Activated gamma-delta T cell treated with Interleukin-2 at 50 U/mL for 16 hours (primary cell): ENCODE data around the gene SUSD3.
"Not testable (repeated sequence)": the region's sequence is repeated elsewhere in the genome, so short reads cannot be mapped to it uniquely, and the experiment has no call there.

ENCODE experiments used
- DNase-seq: peaks from one replicate; pipeline ENCODE4 v3.0.0-alpha.2; 2020

Gene SUSD3

DNA sequence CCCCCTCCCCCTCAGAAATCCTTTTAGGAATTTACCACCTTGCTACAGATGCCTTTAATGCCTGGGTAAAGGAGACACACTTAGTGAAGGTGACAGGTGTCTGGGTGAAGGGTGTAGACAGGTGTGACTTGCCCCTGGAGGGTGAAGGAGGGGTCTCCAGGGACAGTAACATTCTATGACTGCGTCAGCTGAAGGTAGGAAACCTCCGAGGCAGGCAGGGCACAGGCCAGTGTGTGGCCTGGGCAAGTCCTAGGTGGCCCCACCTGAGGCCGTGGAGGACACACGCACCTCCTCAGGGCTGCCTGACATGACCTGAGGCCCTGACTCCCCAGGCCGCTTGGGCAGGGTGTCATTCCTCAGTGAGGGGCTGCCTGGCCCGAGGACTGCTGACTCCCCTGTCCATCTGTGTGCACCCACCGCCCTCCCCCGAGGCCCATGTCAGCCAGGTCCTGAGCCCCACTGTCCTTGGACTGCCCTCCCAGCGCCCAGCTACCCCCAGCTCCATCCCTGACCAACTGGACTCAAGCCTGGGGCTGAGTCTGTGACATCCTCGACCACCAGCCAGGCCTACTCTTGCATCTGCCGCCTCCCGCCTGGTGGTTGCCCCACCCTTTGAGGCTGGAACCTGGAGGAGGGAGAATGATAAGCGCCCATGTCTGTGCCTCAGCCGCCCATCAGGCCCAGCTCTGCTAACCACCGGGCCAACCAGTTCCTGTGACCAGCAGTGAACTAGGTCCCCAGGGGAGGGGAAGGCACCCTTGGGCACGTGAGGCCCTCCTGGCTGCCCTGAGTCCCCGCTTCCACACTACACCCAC, 55.9 kb downstream of the SUSD3 start:
- DNase-seq, result no peak

DNA sequence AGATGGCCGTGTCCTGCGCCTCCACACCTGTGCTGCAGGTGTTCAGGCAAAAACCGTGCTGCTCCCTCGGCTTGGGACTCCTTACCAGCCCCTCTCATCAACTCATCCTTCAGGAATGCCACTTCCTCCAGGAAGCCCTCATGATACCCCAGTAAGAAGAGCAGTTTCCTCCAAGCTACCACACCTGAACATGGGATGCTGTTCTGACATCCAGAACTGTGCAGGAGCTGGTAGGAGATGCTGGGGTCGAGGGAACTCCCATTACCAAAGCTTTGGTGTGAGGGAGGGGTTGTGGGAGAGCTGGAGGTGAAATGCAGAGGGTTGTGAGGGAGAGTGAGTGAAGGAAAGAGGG, 56.5 kb downstream of the SUSD3 start:
- DNase-seq, result no peak

DNA sequence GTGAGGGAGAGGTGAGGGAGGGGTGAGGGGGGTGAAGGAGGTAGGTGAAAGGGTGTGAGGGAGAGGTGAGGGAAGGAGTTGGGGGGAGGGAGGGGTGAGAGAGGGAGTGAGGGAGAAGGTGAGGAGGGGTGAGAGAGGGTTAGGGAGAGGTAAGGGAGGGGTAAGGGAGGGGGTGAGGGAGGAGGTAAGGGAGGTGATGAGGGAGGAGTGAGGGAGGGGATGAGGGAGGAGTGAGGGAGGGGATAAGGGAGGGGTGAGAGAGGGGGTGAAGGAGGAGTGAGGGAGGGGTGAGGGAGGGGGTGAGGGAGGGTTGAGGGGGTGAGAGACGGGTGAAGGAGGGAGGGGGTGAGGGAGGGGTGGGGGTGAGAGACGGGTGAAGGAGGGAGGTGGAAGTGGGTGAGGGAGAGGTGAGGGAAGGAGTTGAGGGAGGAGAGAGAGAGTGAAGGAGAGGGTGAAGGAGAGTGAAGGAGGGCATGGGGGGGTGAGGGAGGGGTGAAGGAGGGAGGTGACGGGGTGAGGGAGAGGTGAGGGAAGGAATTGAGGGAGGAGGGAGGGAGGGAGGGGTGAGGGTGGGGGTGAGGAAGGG, 57.1 kb downstream of the SUSD3 start:
- no peak for DNase-seq

DNA sequence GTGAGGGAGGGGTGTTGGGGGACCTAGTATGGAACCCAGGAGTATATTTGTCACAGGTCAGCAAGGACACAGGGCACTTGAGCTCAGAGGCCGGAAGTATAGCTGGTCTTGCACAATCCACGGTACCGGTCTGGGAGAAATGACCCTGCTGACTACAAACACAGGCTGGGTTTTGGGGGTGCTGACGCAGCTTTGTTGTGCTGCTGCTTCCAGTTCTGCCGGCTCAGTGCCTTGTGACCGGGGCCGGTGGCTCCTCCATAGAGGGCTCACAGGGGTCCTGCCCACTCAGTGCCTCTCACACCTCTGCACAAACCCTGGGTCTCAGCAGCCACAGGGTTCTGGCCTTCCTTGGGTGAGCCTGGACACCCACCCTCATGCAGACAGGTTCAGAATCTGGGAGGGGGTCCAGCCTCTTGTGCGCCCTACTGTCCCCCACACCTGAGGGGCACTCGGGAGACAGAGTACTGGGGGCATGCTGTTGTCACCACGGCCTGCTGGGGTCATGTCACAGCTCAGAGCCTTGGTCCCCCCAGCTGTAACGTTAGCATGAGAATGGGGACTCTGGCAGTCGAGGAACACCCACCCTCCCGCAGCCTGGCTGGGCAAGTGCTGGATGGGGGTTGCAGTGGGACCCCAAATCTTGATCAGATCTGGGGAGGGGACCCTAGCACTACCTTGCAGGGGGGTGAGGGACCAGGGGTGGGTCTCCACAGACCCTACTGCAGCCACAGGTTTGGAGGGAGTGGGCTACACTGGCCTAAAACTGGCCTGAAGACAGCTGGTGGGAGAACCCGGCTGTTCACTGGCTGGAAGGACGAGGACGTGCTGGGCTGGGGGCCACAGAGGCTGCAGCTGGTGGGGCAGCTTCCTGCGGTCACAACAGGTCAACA, 57.8 kb downstream of the SUSD3 start:
- DNase-seq, result no peak

DNA sequence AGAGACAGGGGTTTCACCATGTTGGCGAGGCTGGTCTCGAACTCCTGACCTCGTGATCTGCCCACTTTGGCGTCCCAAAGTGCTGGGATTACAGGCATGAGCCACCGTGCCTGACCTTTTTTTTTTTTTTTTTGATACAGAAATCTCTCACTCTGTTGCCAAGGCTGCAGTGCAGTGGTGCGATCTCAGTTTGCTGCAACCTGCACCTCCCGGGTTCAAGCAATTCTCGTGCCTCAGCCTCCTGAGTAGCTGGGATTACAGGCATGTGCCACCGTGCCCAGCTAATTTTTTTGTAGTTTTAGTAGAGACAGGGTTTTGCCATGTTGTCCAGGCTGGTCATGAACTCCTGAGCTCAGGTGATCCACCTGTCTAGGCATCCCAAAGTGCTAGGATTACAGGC, 59.0 kb downstream of the SUSD3 start:
- DNase-seq, result not testable (repeated sequence)

DNA sequence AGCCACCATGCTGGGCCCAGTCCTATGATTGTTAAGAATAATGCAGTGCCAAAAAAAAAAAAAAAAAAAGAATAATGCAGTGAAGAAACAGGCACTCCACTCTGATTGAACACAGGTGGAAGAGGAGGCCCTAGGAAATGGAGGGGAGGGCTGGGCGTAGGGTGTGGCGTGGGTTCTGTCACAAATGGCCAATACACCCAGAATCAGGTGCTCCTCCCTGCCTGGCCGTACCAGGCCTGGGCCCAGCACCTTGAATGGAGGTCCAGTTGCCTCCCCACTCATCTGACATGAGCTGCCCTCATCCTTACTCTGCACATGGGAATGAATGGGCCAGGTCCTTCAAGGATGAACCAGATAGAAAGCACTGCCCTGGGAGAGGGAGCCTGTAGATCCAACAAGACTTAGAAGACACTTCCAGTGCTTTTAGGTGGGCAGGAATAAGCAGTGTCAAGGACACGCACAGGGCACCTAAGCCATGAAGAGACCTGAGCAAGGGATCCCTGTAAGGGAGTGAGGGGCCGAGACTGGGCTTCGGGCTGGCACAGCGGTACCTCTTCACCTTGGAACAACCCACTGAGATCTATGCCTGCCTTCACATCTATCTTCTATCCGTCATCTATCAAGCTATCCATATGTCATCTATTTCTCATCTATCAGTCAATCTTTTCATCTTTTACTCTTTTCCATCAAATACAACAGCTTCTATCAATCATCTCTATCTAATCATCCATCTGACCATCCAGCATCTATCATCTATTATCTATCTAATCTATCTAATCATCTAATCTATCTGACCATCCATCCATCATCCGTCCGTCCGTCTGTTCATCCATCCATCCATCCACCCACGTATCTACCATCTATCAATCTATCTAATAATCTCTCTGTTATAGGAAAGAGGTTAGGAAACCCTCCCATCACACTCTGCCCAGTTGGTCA, 59.7 kb downstream of the SUSD3 start:
- DNase-seq, result no peak

DNA sequence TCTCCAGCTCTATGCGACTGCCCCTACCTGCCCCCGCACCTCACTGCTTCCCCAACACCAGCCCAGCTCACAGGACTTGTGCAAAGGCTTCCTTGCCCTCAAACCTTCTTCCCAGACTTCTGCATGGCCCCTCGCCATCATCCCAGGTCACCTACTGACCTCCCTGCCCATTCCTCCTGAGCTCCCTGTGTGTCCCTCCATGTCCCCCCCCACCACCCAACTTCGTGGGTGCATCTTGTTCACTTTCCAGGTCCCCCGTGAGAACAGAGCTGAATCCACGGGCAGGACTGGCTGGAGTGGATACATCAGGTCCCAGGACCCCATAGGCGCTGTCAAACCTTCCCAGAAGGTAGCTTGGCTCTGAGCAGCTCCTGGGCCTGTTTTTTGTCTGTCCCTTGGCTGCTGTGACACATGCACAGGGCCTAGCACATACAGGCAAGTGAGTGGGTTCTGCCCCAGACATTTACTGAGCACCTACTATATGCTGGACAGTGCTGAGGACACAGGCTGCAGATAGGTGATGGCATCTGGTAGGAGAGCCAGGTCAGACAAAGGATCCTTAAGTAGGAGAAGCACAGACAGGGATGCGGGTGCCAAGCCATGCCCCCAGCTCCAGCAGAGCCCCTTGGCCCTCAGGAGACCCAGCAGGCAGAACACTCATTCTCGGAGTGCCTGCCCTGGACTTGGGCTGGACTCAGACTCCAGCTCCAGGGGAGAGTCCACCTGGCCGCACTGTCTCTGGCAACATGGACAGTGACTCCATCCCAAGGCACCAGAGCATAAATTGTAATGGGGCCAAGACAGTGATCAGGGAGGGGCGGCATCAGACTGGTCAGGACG, 60.6 kb downstream of the SUSD3 start:
- DNase-seq, result no peak

DNA sequence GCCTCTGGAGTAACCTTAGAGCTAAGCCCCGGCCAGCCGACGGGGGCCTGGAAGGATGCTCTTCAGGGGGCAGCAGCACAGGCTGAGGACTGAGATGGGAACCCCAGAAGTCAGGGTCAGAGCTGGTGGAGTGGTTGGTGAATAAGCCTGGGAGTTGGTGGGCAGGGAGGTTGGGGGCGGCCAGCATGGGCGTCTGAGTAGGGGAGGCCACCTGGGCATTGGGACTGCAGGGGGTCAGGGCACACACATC, 61.1 kb downstream of the SUSD3 start:
- DNase-seq, result no peak

DNA sequence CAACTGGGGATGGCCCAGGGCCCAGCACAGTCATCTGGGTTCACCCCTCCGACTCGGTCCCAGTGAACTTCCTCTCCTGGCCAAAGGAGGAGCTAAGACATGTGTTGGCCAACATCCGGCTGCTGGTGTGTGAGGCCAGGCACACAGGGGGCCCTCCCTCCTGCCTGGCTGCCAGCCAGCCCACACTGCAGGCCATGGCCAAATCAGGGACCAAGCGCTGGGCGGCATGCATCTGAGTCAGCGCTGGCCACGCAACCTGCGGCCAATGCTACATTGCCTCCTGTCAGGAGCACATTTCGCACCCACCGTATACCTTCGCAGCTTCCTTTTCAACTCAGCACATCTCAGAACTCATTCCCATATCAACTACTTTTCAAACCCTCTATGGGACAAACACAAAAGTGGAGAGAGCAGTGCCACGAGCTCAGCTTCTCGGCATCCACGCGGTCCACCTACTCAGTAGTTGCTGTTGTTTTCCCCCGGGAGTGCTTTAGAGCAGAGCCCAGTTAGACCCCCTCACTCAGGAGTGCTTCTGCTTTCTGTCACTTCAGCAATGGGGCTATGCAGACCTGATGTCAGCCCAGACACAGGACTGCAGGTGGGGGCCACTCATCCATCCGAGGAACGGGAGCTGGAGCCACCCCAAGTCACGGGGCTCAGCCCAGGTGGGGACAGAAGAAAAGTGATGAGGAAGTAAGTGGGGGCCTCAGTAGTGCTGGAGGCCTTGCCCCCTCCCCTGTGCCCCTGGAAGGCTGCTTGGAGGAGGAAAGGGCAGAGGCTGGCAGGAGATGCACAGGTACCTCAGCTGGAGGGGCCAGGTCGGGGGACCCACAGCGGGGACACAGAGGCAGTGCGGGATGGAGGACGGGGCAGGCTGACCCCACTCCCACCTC, 61.7 kb downstream of the SUSD3 start:
- DNase-seq, result no peak

DNA sequence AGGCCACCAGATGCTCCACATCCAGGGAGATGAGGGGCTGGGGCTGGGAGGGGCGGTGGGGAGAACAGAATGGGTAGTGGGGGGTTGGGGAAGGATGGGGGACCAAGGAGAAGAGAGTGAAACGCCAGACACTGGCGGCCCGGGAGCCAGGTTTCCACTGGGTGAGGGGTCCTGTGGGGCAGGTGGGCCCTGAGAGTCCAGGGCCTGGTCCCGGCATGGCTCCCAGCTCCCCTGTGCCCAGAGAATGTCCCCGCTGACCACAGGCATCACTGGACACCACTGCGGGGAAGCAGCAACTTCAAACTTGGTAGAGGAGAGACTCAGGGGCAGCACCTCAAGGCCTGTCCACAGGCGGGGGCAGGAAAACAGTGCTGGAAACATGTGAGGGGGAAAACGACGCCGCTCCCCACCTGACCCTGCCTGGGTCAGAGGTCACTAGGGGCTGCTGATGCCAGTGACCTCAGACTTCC, 62.4 kb downstream of the SUSD3 start:
- DNase-seq, result no peak

DNA sequence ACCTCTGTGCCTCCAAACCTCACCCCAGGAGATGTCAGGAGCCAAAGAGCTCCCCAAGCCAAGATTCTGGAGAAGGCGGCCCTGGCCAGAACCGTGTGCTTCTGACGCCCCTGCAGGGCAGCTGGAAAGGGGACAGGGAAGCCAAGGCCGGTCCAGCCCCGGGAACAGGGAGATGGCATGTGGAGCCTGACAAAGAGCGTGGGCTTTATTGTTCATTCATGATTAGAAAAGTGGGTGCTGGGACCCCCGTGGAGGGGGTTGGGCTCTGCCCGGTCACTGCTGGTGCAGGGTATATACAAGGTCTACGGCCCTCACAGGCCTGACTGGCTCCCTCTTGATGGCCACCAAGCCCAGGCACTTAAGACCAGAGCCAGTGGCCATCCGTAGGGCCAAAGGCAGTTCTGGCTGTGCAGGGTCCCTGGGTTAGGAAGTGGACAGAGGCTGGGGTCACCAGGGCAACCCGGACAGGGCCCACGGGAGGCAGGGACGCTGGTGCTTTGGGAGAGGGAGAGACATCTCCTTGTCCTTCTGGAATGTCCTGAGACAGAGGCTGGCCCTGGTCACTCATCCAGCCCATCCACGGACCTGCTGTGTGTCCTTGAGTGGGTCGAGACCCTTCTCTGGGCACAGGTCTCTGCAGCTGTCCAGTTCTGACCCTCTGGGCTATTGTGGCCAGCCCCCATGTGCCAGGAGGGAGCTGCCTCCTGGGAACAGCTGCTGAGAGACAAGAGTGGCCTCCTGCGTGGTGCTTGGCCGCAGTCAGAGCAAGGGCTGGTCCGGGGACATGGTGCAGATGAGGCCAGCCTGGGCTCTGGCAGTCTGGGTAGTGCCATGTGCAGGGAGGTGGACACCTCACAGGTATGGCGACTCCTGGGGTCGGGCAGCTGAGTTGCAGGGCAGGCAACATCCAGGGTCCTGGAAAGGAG, 63.1 kb downstream of the SUSD3 start:
- DNase-seq, result no peak

DNA sequence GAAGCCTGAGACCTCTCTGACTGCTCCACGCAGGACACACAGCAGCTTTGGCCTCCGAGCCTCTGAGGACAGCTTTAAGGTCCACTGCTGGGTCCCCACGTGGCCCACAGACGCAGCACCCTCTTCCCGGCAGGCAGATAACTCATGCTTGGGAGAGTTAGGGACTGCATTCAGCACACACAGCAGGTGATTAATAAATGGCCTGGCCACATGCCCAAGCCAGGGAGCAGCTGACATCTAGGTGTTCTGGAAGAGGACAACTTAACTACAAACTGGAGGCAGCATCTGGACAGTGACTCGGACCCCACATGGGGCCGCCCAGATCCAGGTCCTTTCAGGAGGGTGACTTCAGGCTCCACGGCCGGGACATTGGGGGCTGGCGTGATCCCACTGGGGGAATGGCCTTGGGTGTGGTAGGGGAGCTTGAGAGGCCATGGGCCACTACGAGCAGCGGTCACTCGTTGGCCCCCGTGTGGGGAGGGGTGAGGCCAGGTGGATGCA, 64.3 kb downstream of the SUSD3 start:
- no peak for DNase-seq

DNA sequence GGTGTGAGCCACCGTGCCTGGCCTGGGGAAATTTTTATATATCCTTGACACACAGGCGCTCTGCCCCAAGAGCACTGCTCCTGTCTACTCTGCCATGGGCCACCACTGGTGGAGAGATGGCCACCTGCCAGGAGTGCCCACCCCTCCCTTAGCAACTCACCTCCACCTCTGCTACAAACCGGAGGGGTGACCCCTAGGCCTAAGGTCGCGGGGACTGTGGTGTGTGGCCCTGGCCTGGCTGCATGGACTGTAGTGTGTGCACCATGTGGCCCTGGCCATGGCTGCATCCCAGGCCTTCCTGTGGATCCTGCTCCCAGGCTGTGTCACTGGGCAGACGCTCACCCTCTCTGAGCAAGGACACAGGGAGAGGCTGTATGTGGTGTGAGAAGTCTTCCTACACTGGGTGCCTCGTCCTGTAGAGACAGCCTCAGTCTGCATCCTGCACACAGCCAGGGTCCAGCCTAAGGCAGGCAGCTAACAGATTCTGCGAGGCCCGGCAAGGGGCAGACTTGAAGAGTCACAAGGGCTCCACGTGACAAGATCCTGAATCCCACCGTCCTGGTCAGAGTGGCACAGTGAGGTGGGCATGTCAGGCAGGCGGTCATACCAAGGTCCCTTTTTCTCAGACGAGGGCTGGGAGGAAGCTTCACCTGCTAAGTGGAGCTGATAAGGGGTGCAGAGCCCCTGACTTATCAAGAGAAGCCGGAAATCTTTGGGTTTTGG, 65.2 kb downstream of the SUSD3 start:
- no peak for DNase-seq

DNA sequence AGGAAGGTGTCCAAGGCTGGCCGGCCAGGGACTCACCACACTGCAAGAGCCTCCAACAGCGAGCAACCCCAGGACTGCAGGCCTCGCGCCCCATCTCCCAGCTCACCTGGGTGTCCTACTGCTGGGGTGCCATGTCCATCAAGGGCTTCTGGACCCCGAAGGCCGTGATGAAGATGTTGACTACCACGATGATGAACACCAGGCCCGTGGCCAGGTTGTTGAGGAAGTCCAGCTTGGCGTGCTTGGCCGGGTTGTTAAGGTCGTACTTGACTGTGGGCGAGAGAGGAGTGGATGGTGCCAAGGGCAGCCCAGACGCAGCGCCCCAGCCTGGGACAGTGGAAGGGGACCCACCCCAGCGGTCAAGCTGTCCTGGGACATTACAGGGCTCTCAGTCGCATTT, 66.3 kb downstream of the SUSD3 start:
- no peak for DNase-seq

DNA sequence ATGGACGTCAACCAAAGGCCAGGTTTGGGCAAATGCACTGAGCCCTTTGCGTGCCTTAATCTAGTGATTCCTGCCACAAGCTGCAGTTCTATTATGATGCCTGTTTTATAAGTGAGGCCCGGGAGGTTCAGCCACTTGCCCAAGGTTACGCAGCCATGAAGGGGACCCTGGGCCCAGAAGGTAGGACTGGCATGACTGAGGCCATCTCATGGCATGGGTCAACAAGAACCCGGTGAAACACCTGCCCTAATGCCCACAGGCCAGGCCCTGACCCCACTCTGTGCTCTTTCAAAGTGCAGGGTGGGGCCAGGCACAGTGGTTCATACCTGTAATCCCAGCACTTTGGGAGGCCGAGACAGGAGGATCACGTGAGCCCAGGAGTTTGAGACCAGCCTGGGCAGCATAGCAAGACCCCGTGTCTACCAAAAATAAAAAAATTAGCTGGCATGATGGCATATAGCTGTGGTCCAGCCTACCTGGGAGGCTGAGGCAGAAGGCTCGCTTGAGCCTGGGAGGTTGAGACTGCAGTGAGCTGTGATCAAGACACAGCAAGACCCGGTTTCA, 66.9 kb downstream of the SUSD3 start:
- DNase-seq, result no peak

DNA sequence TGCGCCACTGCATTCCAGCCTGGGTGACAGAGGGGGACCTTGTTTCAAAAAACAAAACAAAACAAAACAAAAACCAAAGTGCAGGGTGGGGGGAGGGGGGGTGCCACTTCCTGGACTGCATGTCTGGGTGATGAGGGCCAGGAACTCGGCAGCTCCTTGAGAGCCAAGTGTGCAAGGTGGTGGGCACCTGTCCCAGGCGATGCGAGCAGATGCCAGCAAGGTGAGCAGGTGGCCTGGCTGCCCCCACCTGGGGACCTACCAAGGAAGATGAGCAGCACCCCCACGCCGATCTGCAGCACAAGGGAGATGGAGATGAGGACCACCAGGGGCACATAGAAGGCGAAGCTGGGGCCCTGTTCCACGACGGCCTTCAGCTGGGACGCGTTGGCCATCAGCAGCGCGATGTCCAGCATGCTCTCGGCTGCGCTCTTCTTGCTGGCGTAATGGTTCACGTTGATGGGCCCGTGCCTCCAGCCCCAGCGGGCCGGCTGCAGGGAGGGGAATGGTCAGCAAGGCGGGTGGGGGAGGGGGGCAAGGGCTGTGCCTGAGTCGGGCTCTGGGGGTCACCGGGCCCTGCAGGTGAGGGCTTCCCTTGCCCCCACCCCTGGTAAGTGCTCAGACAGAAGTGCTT, 67.8 kb downstream of the SUSD3 start:
- peak; percentile 45 for DNase-seq

DNA sequence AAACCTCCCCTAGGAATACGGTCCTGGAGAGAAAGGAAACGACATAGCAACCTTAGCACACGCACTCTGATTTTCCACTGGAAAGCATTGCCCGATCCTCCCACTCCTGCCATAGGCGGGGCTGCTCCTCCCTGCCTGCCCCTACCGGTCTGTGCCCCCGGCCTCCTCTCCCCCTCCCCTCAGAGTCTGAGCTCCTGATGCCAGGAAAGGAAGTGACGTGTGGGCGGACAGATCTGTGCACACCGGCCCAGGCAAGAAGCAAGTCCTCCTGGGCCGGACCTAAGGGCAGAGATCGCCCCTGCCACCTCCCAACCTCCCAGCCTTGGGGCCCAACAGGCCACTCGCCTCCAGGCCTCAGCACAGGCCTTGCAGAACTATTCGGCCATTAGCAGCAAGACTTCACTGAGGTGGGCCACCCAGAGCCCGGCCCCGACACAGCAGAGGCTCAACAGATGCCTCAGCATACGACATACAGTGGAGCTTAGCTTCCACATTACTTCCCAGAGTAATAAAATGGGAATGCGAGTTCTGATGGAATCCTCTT, 68.4 kb downstream of the SUSD3 start:
- no peak for DNase-seq
